CD14-positive monocyte (primary cell): ENCODE measurements around the gene SMIM3. TPM values are rescaled to one million over a fixed set of nuclear protein-coding genes. Genes with fewer than 3 reads are reported as not detected.

Source experiments
- DNase-seq, 3 donors: peaks; one replicate each; pipeline ENCODE4 v3.0.0-alpha.2; 2011 to 2022
- H2AFZ ChIP-seq: 2 replicates; pipeline ENCODE4 v1.6.0; 2012; ENCODE audit warnings: mild to moderate bottlenecking, low read depth, low read length, inconsistent platforms; ENCODE audit not compliant: insufficient read depth, poor library complexity, severe bottlenecking
- H3K27ac ChIP-seq, 2 donors: 1 replicate in 1 of 2; 2 replicates in 1 of 2; pipeline ENCODE4 v1.5.1; 2012 to 2013; ENCODE audit warnings: low read length in 2 of 2, control low read depth in 1 of 2, inconsistent platforms in 1 of 2, low read depth in 1 of 2, mild to moderate bottlenecking in 1 of 2
- H3K27me3 ChIP-seq, 2 donors: one replicate each; pipeline versions ENCODE4 v1.6.0 to v1.6.1; 2011 to 2013; ENCODE audit warnings: low read length in 2 of 2; ENCODE audit not compliant: control insufficient read depth in 2 of 2, insufficient read depth in 2 of 2
- H3K36me3 ChIP-seq, 2 donors: replicated peaks in 1 of 2; 1 replicate in 1 of 2; 2 replicates in 1 of 2; pipeline versions ENCODE4 v1.5.1 to v1.6.1; 2012 to 2013; ENCODE audit warnings: low read length in 2 of 2, control low read depth in 1 of 2, inconsistent platforms in 1 of 2, mild to moderate bottlenecking in 1 of 2; ENCODE audit not compliant: insufficient read depth in 2 of 2, control insufficient read depth in 1 of 2
- H3K4me1 ChIP-seq, 2 donors: 1 replicate in 1 of 2; 2 replicates in 1 of 2; pipeline versions ENCODE4 v1.5.1 to v1.6.1; 2012 to 2013; ENCODE audit warnings: low read length in 2 of 2, control low read depth in 1 of 2, inconsistent platforms in 1 of 2, mild to moderate bottlenecking in 1 of 2, moderate library complexity in 1 of 2; ENCODE audit not compliant: insufficient read depth in 2 of 2, control insufficient read depth in 1 of 2
- H3K4me2 ChIP-seq: replicated peaks from 2 replicates; pipeline ENCODE3; 2012; ENCODE audit warnings: low read length, moderate library complexity, mild to moderate bottlenecking; ENCODE audit not compliant: poor library complexity, severe bottlenecking; ENCODE audit errors: extremely low read depth
- H3K4me3 ChIP-seq, 3 experiments: fragments of 200-600 bp in 1 of 3; sonication (generic) in 1 of 3; replicated peaks in 1 of 3; 1 replicate in 2 of 3; 2 replicates in 1 of 3; pipeline ENCODE4 v1.5.1; 2011 to 2013; ENCODE audit warnings: low read length in 3 of 3, mild to moderate bottlenecking in 3 of 3, control low read depth in 2 of 3, low read depth in 2 of 3, inconsistent platforms in 1 of 3, moderate library complexity in 1 of 3
- H3K79me2 ChIP-seq: 2 replicates; pipeline ENCODE4 v1.6.0; 2012; ENCODE audit warnings: mild to moderate bottlenecking, control low read depth, inconsistent platforms, low read length, moderate library complexity; ENCODE audit not compliant: insufficient read depth
- H3K9ac ChIP-seq: 2 replicates; pipeline ENCODE4 v1.6.0; 2017; ENCODE audit warnings: low read length, mild to moderate bottlenecking; ENCODE audit not compliant: insufficient read depth, poor library complexity, severe bottlenecking
- H3K9me3 ChIP-seq, 2 donors: replicated peaks in 1 of 2; 1 replicate in 1 of 2; 2 replicates in 1 of 2; pipeline versions ENCODE4 v1.5.1 to v1.6.1; 2012 to 2013; ENCODE audit warnings: low read length in 2 of 2, control low read depth in 1 of 2; ENCODE audit not compliant: control insufficient read depth in 1 of 2, insufficient read depth in 1 of 2
- H4K20me1 ChIP-seq: 2 replicates; pipeline ENCODE4 v1.6.0; 2012; ENCODE audit warnings: mild to moderate bottlenecking, low read length, control low read depth, moderate library complexity; ENCODE audit not compliant: insufficient read depth
- H3K27ac Mint-ChIP-seq, 7 donors: one replicate each; pipeline ENCODE4 v1.8.0; 2020; ENCODE audit warnings: mild to moderate bottlenecking in 7 of 7, mixed read lengths in 7 of 7, moderate library complexity in 6 of 7, inconsistent platforms in 2 of 7
- H3K27me3 Mint-ChIP-seq, 3 donors: one replicate each; pipeline ENCODE4 v1.8.0; 2021 to 2022; ENCODE audit warnings: low read depth in 3 of 3, mild to moderate bottlenecking in 3 of 3, mixed read lengths in 3 of 3, moderate library complexity in 3 of 3, inconsistent platforms in 1 of 3
- H3K36me3 Mint-ChIP-seq, 2 donors: one replicate each; pipeline ENCODE4 v1.8.0; 2020; ENCODE audit warnings: mixed read lengths in 2 of 2, inconsistent platforms in 1 of 2, mild to moderate bottlenecking in 1 of 2
- H3K4me1 Mint-ChIP-seq: one replicate; pipeline ENCODE4 v1.8.0; 2020; ENCODE audit warnings: mild to moderate bottlenecking, mixed read lengths
- H3K4me3 Mint-ChIP-seq, 2 donors: one replicate each; pipeline ENCODE4 v1.8.0; 2020; ENCODE audit warnings: mild to moderate bottlenecking in 2 of 2, mixed read lengths in 2 of 2, moderate library complexity in 1 of 2
- H3K9me3 Mint-ChIP-seq, 7 donors: one replicate each; pipeline ENCODE4 v1.8.0; 2020 to 2022; ENCODE audit warnings: mixed read lengths in 7 of 7, mild to moderate bottlenecking in 6 of 7, moderate library complexity in 6 of 7, inconsistent platforms in 2 of 7
- WGBS: methylation state at CpG from one replicate; pipeline ENCODE4 v1.1.5; 2013; ENCODE audit warnings: missing lambda C conversion rate; ENCODE audit not compliant: insufficient coverage; 5-methylcytosine and 5-hydroxymethylcytosine counted together
- intact Hi-C, 2 donors: fragments of 100-400 bp; cut with micrococcal nuclease; formaldehyde crosslinking; loops; one replicate each; pipeline versions ENCODE4 v1.15.0 to v1.15.1; 2023
- polyA plus RNA-seq, 3 donors: library from polyadenylated mRNA; depleted of rRNA in 1 of 3; unstranded in 2 of 3; stranded (reverse) in 1 of 3; fragments of 300-500 nt in 2 of 3; fragments of >200 nt in 1 of 3; fragmentation: Illumina TruSeq in 2 of 3; gene quantifications; 1 replicate in 2 of 3; 2 replicates in 1 of 3; pipeline ENCODE4 v1.2.3, GENCODE V29; 2012 to 2021
- TF ChIP-seq, protein P1 (sequence below): fragments of 200-600 bp; IDR thresholded peaks from one replicate; pipeline ENCODE4 v1.8.0; 2022; ENCODE audit warnings: antibody characterized with exemption, mild to moderate bottlenecking

The SMIM3 gene
- polyA plus RNA-seq, 3 donors, result 41.7 to 52.2 (median 45.4) TPM

DNA sequence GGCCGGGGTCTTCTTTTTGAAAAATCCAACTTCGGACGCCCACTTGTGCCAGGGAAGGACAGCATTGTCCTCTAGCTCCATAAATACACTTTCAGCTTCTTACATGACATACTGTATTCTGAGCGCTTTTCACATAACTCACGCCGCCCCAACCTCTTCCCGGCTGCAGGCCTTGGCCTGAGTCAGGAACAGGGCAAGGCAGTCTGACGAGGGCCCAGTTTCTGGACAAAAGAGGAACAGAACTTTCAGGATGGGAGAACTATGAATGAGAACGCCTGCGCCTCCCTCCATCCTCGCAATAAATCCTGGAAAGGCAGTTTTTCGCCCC lies 20.4 kb upstream of the SMIM3 start:
- H3K9me3 Mint-ChIP-seq, result no peaks in the 10 kb centered on the region
- peaks cover 71% of the 10 kb centered on the region for H3K79me2 ChIP-seq

DNA sequence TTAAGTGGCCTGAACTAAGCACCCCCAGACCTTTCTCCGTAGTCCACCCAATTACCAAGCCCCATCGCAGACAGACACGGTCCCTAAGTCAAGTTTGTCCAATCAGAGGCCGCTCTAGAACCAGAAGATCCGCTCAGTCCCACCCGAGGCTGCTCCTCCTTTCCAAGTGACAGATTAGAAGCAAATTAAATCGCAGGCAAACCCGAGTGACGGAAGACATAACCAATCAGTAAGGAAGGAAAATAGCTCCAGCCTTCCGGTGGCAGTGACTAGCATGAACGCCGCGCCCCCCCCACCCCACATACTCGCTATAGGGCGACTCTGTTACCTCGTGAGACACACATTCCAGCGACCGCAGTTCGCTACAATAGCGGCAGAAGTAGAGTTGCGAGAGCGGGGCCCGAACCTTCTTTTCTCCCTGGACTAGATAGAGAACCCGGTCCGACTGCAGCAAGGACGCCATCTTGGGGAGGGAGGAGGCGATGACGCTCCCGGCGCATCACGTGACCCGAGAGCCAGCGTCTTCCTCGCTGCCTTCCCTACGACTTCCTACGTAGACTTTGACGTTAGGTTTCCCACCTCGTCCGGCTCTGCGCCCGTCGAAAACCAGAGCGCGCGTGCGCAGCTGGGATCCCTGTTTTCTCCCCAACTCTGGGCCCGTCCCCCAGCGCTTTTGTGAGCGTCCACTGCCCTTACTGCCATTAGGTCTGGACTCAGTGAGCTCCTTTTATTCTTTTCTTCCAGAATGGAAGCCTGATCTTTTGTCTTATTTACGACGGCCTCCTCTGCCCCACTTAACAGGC lies 19.8 kb upstream of the SMIM3 start, which contains the start of gene DCTN4:
TSS of gene DCTN4 (minus strand) at position 487 of the 803 bp plus-strand sequence. CDS start at position 463, 24 bp downstream.
- intact Hi-C loops, result loop anchor here in 1 of 2 donors (10.0 kb wide), 1 partner anchor 54 kb away; the partner anchor contains the start of gene RBM22
- no peaks in the 10 kb centered on the region for H3K9me3 ChIP-seq
- peaks cover 30 to 33% of the 10 kb centered on the region in 2 donors for H3K36me3 Mint-ChIP-seq
- peak within 1 kb of the TSS; percentile 90 for H3K4me2 ChIP-seq
- H3K9me3 Mint-ChIP-seq, result no peaks in the 10 kb centered on the region
- H3K79me2 ChIP-seq, result peaks cover 65% of the 10 kb centered on the region
- H3K36me3 ChIP-seq, result peaks cover 25 to 28% of the 10 kb centered on the region in 2 donors
- H3K4me1 ChIP-seq, result peaks cover 55 to 60% of the 10 kb centered on the region in 2 donors
- H3K27me3 ChIP-seq, result no peaks in the 10 kb centered on the region
- peaks cover 0 to 1% (median 0%) of the 10 kb centered on the region in 3 donors for H3K27me3 Mint-ChIP-seq
- peak within 1 kb of the TSS; percentile 59 to 96 (median 86) for H3K4me3 ChIP-seq
- peak within 1 kb of the TSS; percentile 83 for H3K9ac ChIP-seq
- TF ChIP-seq, protein P1, sequence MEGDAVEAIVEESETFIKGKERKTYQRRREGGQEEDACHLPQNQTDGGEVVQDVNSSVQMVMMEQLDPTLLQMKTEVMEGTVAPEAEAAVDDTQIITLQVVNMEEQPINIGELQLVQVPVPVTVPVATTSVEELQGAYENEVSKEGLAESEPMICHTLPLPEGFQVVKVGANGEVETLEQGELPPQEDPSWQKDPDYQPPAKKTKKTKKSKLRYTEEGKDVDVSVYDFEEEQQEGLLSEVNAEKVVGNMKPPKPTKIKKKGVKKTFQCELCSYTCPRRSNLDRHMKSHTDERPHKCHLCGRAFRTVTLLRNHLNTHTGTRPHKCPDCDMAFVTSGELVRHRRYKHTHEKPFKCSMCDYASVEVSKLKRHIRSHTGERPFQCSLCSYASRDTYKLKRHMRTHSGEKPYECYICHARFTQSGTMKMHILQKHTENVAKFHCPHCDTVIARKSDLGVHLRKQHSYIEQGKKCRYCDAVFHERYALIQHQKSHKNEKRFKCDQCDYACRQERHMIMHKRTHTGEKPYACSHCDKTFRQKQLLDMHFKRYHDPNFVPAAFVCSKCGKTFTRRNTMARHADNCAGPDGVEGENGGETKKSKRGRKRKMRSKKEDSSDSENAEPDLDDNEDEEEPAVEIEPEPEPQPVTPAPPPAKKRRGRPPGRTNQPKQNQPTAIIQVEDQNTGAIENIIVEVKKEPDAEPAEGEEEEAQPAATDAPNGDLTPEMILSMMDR, result no peak
- H3K4me1 Mint-ChIP-seq, result peaks cover 40% of the 10 kb centered on the region
- H3K27ac Mint-ChIP-seq, result peak within 1 kb of the TSS in 1 of 7 donors; percentile 7
- H3K27ac ChIP-seq, result peak within 1 kb of the TSS; percentile 89 to 98
- H3K4me3 Mint-ChIP-seq, result no peak within 1 kb of the TSS
- peak; percentile 98 for DNase-seq
- peaks cover 16% of the 10 kb centered on the region for H4K20me1 ChIP-seq
- peak within 1 kb of the TSS; percentile 76 for H2AFZ ChIP-seq
- WGBS, result 2% methylated on average over 51 of the region's 51 CpGs

More for the DNA sequence above, 20.4 kb upstream of the SMIM3 start:
- TF ChIP-seq, protein P1, result no peak
- H3K27ac ChIP-seq, result peak overlapping the region; percentile 89 to 98
- H3K9me3 ChIP-seq, result no peaks in the 10 kb centered on the region
- H3K4me2 ChIP-seq, result peak overlapping the region; percentile 90
- H3K27me3 ChIP-seq, result no peaks in the 10 kb centered on the region
- peak overlapping the region; percentile 59 to 96 (median 86) for H3K4me3 ChIP-seq
- Mint-ChIP-seq H3K27me3 (peaks cover 0 to 1% (median 0%) of the 10 kb centered on the region in 3 donors), H3K4me3 (no peak overlapping the region), H3K27ac (no peak overlapping the region), H3K4me1 (peaks cover 35% of the 10 kb centered on the region), H3K36me3 (peaks cover 36 to 39% of the 10 kb centered on the region in 2 donors)
- peak overlapping the region; percentile 76 for H2AFZ ChIP-seq
- peak overlapping the region; percentile 83 for H3K9ac ChIP-seq
- no peak for DNase-seq
- intact Hi-C loops, result loop anchor here in 1 of 2 donors (10.0 kb wide), 1 partner anchor 53 kb away; the partner anchor contains the start of gene RBM22
- H4K20me1 ChIP-seq, result peaks cover 22% of the 10 kb centered on the region
- H3K36me3 ChIP-seq, result peaks cover 30 to 34% of the 10 kb centered on the region in 2 donors
- whole genome bisulfite sequencing, result 0% methylated on average over 11 of the region's 12 CpGs
- peaks cover 49 to 54% of the 10 kb centered on the region in 2 donors for H3K4me1 ChIP-seq
